Smooth muscle cell (in vitro differentiated cells): ENCODE data around the gene HIF1AN. TPM values are rescaled to one million over a fixed set of nuclear protein-coding genes. Genes with fewer than 3 reads are reported as not detected.
A peak's percentile ranks its signal among the peaks of the same experiment; 100 is the strongest.

Experiments
- DNase-seq: peaks from one replicate; lab custom pipeline; 2025; ENCODE audit not compliant: unreplicated experiment; lab: John Stamatoyannopoulos, UW
- H2AFZ ChIP-seq: fragments of 200-600 bp; sonication (generic); 2 replicates; pipeline ENCODE4 v1.6.0; 2016; ENCODE audit warnings: antibody characterized with exemption, low read depth, mild to moderate bottlenecking
- H3F3A ChIP-seq: fragments of 200-600 bp; sonication (generic); 2 replicates; pipeline ENCODE4 v1.6.0; 2017; ENCODE audit warnings: antibody characterized with exemption, low read depth
- H3K27ac ChIP-seq: fragments of 200-600 bp; sonication (generic); 2 replicates; pipeline ENCODE4 v1.5.1; 2016; ENCODE audit warnings: low read depth, mild to moderate bottlenecking
- H3K27me3 ChIP-seq: fragments of 200-600 bp; sonication (generic); 2 replicates; pipeline ENCODE4 v1.6.1; 2016; ENCODE audit warnings: low read depth, mild to moderate bottlenecking
- H3K36me3 ChIP-seq: fragments of 200-600 bp; sonication (generic); 2 replicates; pipeline ENCODE4 v1.5.1; 2016; ENCODE audit warnings: low read depth
- H3K4me1 ChIP-seq: fragments of 200-600 bp; sonication (generic); 2 replicates; pipeline ENCODE4 v1.5.1; 2016; ENCODE audit warnings: low read depth
- H3K4me2 ChIP-seq: fragments of 200-600 bp; sonication (generic); 2 replicates; pipeline ENCODE4 v1.6.0; 2016; ENCODE audit warnings: mild to moderate bottlenecking
- H3K4me3 ChIP-seq: fragments of 200-600 bp; sonication (generic); 2 replicates; pipeline ENCODE4 v1.5.1; 2016; ENCODE audit warnings: mild to moderate bottlenecking
- H3K79me2 ChIP-seq: fragments of 200-600 bp; sonication (generic); 2 replicates; pipeline ENCODE4 v1.6.0; 2016; ENCODE audit warnings: low read depth, mild to moderate bottlenecking
- H3K9ac ChIP-seq: fragments of 200-600 bp; sonication (generic); 2 replicates; pipeline ENCODE4 v1.6.0; 2016; ENCODE audit warnings: low read depth
- H3K9me3 ChIP-seq: fragments of 200-600 bp; sonication (generic); replicated peaks from 2 replicates; pipeline ENCODE4 v1.5.1; 2016; ENCODE audit warnings: low read depth
- H4K20me1 ChIP-seq: fragments of 200-600 bp; sonication (generic); 2 replicates; pipeline ENCODE4 v1.6.0; 2016; ENCODE audit warnings: low read depth
- whole genome bisulfite sequencing: methylation state at CpG from one replicate; pipeline ENCODE4 v1.1.7; 2016; ENCODE audit warnings: low lambda C conversion rate; 5-methylcytosine and 5-hydroxymethylcytosine counted together
- polyA plus RNA-seq: library from polyadenylated mRNA; unstranded; fragments of >200 nt; fragmentation: Nextera tagmentation; extraction: Ambion mirVana; gene quantifications from 2 replicates; pipeline ENCODE4 v1.2.1, GENCODE V29; 2016
- total RNA-seq: library from RNA; depleted of rRNA; stranded (reverse); fragments of >200 nt; gene quantifications from 2 replicates; pipeline ENCODE4 v1.2.3, GENCODE V29; 2014
- TF ChIP-seq, protein P1 (sequence below): fragments of 200-600 bp; sonication (generic); IDR thresholded peaks from 2 replicates; pipeline ENCODE4 v1.5.1; 2017; ENCODE audit warnings: borderline replicate concordance, mild to moderate bottlenecking, antibody characterized with exemption; ENCODE audit not compliant: insufficient read depth, poor library complexity, severe bottlenecking

HIF1AN gene
- total and polyA plus RNA-seq, 2 experiments from 2014 or later = 12.4 to 28.1 TPM

DNA sequence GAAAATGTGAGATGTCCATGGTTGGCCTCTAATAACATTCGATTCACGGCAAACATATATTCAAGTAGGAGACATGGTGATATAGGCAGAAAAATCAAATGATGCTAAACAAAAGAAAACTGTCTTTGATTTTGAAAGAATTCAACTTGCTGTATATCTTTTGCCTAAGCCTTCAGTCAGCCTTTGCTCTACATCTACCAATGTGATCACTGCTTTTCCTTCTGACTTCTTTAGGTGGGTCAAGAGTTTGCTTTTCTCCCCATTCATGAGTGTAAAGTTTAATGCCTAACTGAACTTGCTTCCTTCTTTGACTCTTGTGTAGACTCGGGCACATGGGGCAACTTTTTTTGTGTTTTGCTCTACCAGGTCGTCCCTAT lies 417 bp upstream of the HIF1AN start:
- peaks cover 11% of the 10 kb centered on the region for H3K4me1 ChIP-seq
- peak overlapping the region; percentile 99 for H2AFZ ChIP-seq
- peaks cover 26% of the 10 kb centered on the region for H3K79me2 ChIP-seq
- no peaks in the 10 kb centered on the region for H3K27me3 ChIP-seq
- H4K20me1 ChIP-seq = peaks cover 35% of the 10 kb centered on the region
- no peak overlapping the region for H3K27ac ChIP-seq
- 48% methylated on average over 4 of the region's 4 CpGs for WGBS
- H3K9ac ChIP-seq = peak overlapping the region; percentile 26
- TF ChIP-seq, protein P1, sequence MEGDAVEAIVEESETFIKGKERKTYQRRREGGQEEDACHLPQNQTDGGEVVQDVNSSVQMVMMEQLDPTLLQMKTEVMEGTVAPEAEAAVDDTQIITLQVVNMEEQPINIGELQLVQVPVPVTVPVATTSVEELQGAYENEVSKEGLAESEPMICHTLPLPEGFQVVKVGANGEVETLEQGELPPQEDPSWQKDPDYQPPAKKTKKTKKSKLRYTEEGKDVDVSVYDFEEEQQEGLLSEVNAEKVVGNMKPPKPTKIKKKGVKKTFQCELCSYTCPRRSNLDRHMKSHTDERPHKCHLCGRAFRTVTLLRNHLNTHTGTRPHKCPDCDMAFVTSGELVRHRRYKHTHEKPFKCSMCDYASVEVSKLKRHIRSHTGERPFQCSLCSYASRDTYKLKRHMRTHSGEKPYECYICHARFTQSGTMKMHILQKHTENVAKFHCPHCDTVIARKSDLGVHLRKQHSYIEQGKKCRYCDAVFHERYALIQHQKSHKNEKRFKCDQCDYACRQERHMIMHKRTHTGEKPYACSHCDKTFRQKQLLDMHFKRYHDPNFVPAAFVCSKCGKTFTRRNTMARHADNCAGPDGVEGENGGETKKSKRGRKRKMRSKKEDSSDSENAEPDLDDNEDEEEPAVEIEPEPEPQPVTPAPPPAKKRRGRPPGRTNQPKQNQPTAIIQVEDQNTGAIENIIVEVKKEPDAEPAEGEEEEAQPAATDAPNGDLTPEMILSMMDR = no peak
- H3K9me3 ChIP-seq = no peaks in the 10 kb centered on the region
- no peak for DNase-seq
- no peaks in the 10 kb centered on the region for H3K36me3 ChIP-seq
- peak overlapping the region; percentile 88 for H3K4me2 ChIP-seq
- H3F3A ChIP-seq = no peaks in the 10 kb centered on the region
- H3K4me3 ChIP-seq = peak overlapping the region; percentile 88

DNA sequence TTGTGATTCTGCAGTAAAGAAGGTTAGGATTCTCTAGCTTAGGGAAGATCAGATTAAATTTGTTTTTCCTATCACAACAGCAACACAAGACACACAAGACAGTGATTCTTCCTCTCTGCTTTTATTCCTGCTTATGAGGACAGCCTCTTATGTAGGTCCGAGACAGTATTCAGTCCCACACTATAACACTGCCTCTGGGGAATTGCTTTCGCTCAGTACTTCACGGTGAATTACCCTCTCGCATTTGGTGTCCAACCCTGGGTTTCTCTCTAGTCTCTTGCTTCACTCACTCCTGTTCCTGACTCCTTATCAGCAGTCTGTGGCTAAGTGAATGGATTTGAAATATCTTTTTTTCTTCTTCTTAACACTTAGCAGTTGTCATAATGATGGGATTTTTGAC lies 1.7 kb downstream of the HIF1AN start:
- Histone ChIP-seq H3K27me3 (no peaks in the 10 kb centered on the region), H2AFZ (no peak overlapping the region), H3K4me1 (peaks cover 11% of the 10 kb centered on the region), H3K36me3 (peaks cover 4% of the 10 kb centered on the region), H3K4me3 (no peak overlapping the region), H3F3A (no peaks in the 10 kb centered on the region), H3K79me2 (peaks cover 26% of the 10 kb centered on the region), H3K9ac (no peak overlapping the region), H4K20me1 (peaks cover 45% of the 10 kb centered on the region), H3K9me3 (no peaks in the 10 kb centered on the region), H3K4me2 (peak overlapping the region; percentile 92), H3K27ac (no peak overlapping the region)
- TF ChIP-seq, protein P1 = no peak
- no peak for DNase-seq
- WGBS = 99% methylated on average over 4 of the region's 4 CpGs

DNA sequence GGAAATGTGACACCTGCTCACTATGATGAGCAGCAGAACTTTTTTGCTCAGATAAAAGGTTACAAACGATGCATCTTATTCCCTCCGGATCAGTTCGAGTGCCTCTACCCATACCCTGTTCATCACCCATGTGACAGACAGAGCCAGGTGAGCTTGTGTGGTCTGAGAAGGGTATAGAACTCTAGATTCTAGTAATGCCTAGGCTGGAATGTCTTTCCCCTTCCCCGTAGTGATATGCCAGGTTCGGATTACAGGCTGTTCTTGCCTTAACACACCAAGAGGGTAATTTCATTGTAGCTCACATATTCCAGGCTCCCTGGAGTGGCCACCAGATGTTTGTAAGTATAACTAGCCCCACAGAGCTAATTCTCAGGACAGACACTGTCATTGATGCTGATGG lies 9.2 kb downstream of the HIF1AN start:
- Histone ChIP-seq H3K27ac (no peak overlapping the region), H3K4me3 (no peak overlapping the region), H3F3A (no peaks in the 10 kb centered on the region), H3K36me3 (peaks cover 8% of the 10 kb centered on the region), H3K4me2 (no peak overlapping the region), H3K79me2 (no peaks in the 10 kb centered on the region), H3K4me1 (no peaks in the 10 kb centered on the region), H4K20me1 (peaks cover 29% of the 10 kb centered on the region), H3K9ac (no peak overlapping the region), H3K9me3 (no peaks in the 10 kb centered on the region), H2AFZ (no peak overlapping the region), H3K27me3 (no peaks in the 10 kb centered on the region)
- WGBS = 96% methylated on average over 5 of the region's 5 CpGs
- no peak for DNase-seq
- TF ChIP-seq, protein P1 = no peak

DNA sequence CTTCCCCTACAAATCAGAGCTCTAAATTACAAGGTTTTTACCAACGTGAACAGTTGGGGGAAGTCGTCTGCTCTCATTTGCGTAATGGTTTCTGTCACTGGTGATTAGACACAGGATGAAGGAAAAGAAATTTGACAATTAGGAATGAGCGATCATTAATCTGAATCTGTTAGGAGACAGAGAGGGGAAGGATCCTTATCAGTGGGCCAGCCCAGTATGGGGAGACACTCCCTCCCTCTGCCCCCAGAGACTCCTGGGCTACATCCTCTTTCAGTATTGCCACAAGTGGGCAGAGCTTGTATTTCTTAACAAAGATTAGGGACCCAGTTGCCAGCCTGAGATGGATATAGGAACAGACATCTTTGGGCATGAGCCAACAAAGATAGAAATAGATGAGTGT lies 15.5 kb downstream of the HIF1AN start:
- Histone ChIP-seq H3K79me2 (no peaks in the 10 kb centered on the region), H3K4me3 (no peak overlapping the region), H2AFZ (no peak overlapping the region), H3K4me2 (no peak overlapping the region), H3K36me3 (peaks cover 4% of the 10 kb centered on the region), H3K4me1 (no peaks in the 10 kb centered on the region), H3K9ac (no peak overlapping the region), H3K27ac (no peak overlapping the region), H4K20me1 (no peaks in the 10 kb centered on the region), H3K27me3 (no peaks in the 10 kb centered on the region), H3K9me3 (no peaks in the 10 kb centered on the region), H3F3A (no peaks in the 10 kb centered on the region)
- TF ChIP-seq, protein P1 = no peak
- 92% methylated on average over 4 of the region's 4 CpGs for WGBS
- DNase-seq = no peak
